ENCODE measurements around the gene YWHAG. TPM values are rescaled to one million over a fixed set of nuclear protein-coding genes. Genes with fewer than 3 reads are reported as not detected.

The YWHAG gene
- polyA plus RNA-seq, 1 donor, result 94.7 TPM

Other genes with a start within 250 kb of the YWHAG start
- gene SRRM3, start 157.1 kb downstream of the YWHAG start, polyA plus RNA-seq, result 5.8 TPM
- 204 TPM for gene HSPB1, start 56.3 kb downstream of the YWHAG start, polyA plus RNA-seq
- 1.2 TPM for gene SSC4D, start 50.7 kb upstream of the YWHAG start, polyA plus RNA-seq
- gene ZP3, start 66.0 kb upstream of the YWHAG start, polyA plus RNA-seq, result 2.9 TPM
- gene DTX2, start 102.7 kb upstream of the YWHAG start, polyA plus RNA-seq, result 17.4 TPM
- 48.0 TPM for gene UPK3B, start 151.6 kb upstream of the YWHAG start, polyA plus RNA-seq
- gene SPDYE16, start 184.3 kb upstream of the YWHAG start, polyA plus RNA-seq, result 1.2 TPM